Stimulated activated CD4-positive, alpha-beta T cell treated with anti-CD3 and anti-CD28 coated beads, Interleukin-1b, Interleukin-23, amount 100 ng/mL, for 1 hour (primary cell): ENCODE results near the gene TST.

Source experiments
- DNase-seq, 2 donors: peaks; one replicate each; pipeline ENCODE4 v3.0.0-alpha.2; 2020; ENCODE audit warnings: low read depth in 2 of 2

Gene TST

GRCh38 chr22:37032134-37032534 is 12.9 kb upstream of the TST start:
- DNase-seq: no peak

DNA sequence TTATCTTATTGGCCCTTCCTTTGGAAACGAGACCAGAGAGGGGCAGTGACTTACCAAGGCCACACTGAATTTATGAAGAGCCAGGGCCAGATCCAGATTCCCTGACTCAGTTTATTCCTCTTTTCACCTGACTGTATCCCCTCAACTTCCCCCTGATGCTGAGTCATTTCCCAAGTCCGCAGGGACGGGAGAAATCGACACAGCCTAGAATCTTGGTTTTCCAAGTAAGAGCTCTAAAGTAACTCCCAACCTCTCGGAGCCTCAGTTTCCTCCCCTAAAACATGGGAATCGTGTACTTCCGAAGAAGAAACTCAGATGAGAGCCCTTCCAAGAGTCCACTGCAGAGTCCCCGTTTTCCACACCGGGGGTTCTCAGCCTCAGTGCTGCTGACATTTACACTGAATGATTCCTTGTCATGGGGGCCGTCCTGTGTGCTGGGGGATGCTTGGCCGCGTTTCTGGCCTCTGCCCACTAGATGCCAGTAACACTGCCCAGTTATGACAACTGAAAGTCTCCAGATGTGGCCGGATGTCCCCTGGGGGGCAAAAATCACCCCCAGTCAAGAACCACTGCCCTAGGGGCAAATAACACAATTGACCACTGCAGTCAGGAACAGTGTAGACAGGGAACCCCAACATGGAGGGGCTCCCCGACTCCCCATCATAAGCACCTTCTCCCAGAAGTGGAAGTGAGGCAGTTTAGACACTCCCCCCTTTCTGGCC is 11.5 kb upstream of the TST start:
- DNase-seq: no peak

DNA sequence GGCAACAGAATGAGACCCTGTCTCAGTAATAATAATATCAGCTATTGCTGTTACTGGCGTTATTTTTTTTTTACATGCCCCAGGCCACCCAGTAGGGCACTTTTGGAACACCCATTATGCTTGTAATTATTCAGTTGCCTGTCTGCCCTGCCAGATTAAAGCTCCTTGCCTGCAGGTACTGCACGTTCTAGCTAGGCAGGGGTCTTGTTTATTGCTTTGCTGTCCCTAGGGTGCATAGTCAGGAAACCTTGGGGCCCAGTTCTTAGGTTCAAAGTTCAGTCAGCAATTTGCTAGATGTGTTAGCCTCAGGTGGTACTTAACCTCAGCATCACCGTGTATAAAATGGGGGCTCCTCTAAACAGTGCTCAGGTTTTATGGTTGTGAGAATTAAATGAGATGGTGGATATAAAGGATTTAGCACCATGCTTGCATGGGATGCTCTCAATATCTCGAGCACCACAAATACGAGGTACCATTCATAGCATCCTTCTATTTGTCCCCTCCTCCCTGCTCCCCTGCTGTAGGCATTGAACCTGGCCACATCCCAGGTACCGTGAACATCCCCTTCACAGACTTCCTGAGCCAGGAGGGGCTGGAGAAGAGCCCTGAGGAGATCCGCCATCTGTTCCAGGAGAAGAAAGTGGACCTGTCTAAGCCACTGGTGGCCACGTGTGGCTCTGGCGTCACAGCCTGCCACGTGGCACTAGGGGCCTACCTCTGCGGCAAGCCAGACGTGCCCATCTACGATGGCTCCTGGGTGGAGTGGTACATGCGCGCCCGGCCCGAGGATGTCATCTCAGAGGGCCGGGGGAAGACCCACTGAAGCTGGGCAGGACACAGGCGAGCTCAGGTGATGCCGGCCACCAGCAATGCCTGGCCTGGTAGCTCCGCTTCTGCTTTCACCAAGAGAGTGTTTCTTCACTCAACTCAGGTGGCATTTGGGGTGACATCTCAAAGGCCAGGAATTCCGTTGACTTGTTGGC is 9.7 kb upstream of the TST start:
- DNase-seq: no peak

- no peak for DNase-seq
These were observed 8.3 kb upstream of the TST start for GRCh38 chr22:37027556-37027955.

DNA sequence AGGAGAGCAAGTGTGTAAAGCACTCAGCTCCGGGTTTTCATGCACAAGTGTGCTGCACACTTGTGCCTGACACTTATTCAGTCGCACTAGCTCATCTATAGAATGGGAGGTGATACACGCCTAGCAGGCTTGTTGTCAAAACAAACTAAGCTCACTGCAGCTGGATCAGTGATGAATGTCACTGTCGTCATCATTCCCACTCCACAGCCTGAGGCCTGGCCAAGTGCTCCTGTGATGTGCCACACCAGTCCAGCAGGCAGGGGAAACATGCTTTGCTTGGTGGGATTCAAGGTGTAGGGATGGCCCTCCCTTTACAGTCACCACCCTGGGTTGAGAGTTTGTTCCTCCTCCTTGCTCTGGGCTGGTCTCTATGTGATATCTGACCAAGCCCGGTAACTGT is 7.1 kb upstream of the TST start:
- DNase-seq: no peak

- DNase-seq: no peak
These were observed 6.3 kb upstream of the TST start for GRCh38 chr22:37025500-37026070.

DNA sequence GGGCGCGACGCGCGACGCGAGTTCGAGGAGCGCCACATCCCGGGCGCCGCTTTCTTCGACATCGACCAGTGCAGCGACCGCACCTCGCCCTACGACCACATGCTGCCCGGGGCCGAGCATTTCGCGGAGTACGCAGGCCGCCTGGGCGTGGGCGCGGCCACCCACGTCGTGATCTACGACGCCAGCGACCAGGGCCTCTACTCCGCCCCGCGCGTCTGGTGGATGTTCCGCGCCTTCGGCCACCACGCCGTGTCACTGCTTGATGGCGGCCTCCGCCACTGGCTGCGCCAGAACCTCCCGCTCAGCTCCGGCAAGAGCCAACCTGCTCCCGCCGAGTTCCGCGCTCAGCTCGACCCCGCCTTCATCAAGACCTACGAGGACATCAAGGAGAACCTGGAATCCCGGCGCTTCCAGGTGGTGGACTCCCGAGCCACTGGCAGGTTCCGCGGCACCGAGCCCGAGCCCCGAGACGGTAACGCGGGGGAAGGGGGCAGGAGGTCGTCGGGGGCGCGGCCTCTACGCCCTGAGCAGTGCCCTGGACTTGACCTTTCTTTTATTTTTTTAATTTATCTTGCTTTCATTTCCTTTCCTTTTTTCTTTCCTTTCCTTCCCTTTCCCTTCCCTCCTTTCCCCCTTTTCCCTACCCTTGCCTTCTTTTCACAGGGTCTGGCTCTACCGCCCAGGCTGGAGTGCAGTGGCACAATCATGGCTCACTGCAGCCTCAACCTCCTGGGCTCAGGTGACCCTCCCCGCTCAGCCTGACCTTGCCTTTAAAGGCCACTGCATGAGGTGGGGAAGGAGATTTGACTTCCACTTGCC is 5.3 kb upstream of the TST start:
- DNase-seq: no peak

DNA sequence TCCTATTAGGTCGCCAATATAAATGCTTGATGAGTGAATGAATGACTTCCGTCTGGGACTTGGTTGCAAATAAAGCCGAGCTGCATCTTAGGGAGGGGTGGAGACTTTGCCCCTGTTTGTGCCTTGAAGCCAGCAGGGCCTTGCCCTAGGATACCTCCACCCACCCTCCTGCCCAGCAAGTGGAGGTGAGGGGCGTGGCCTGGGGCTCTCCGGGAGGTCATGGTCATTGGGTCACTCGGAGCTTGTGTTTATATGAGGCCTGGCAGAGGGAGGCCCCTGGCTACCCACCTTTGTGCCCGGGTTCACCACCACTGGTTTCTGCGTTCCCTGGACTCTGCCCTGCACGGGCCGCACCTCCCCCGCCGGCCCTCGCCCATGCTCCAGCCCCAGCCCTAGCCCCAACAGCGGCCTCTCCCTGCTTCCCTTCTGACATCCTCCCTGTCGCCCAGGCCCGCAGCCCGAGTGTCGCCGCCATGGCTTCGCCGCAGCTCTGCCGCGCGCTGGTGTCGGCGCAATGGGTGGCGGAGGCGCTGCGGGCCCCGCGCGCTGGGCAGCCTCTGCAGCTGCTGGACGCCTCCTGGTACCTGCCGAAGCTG is 4.6 kb upstream of the TST start:
- no peak for DNase-seq

GRCh38 chr22:37022483-37023337 is 3.5 kb upstream of the TST start:
- DNase-seq: no peak

DNA sequence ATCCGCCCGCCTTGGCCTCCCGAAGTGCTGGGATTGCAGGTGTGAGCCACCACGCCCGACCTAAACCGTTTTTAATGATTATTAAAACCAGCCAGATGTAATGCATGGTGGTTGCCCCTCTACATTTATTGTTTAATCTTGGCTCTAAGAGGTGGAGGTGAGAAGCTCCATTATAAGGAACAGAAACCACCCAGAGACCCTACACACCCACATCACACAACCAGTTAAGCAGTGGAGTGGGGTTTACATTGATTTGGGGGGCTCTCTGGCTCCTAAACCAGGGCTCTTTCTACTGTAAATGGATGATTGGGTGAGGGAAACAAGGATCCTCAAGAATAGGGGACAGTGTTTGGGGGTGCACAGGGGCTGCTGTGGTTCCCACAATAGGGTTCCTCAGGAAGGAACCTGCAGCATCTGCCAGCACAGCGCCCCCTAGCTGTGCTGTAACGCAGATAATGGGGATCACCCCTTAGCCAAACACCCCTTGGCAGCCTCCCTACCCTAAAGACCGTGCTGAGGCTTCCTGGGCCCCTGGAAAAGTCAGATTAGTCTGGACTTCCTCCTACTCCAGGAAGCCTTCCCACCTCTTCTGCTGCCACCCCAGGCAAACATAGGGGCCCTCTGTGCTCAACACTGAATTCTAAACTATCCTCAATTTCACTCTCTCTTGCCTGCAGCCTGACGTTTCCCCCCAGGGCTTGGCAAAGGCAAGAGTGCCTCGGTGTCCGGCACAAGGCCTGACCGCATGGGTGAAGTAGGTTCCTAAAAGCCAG is 2.6 kb upstream of the TST start:
- DNase-seq: peak; percentile 27

DNA sequence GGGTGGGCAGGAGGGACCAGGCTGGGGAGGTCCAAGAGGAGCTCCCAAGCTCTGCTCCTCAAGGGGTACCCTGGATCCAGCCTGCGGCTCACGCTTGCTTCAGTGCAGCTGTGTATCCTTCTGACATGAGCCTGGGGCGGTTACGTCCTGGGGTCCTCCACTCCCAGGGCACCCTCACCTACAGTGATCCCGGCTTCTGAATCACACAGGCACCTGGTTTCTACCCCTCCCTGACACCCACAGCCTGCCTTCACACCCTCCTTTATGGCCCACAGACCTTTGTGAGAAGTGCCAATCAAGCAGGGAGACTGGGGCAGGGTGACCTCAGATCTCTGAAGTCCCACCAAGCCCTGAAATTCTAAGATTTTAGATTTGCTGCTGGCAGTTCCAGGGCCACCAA is 1.8 kb upstream of the TST start:
- no peak for DNase-seq

DNA sequence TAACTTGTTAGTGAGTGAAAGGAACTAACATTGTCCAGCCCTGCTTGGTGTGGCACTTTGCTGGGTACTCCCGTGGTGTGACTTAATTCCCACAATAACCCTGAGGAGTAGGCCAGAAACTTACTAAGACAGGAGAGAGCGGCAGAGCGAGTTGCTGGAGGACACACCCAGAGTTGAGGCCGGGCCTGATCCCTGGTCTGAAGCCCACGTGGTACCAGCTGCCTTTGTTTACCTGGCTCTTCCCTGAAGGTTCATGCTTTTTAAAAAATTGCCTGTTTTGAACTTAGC is 889 bp upstream of the TST start:
- DNase-seq: no peak

- no peak for DNase-seq
These were observed 385 bp downstream of the TST start for GRCh38 chr22:37018815-37019308.

DNA sequence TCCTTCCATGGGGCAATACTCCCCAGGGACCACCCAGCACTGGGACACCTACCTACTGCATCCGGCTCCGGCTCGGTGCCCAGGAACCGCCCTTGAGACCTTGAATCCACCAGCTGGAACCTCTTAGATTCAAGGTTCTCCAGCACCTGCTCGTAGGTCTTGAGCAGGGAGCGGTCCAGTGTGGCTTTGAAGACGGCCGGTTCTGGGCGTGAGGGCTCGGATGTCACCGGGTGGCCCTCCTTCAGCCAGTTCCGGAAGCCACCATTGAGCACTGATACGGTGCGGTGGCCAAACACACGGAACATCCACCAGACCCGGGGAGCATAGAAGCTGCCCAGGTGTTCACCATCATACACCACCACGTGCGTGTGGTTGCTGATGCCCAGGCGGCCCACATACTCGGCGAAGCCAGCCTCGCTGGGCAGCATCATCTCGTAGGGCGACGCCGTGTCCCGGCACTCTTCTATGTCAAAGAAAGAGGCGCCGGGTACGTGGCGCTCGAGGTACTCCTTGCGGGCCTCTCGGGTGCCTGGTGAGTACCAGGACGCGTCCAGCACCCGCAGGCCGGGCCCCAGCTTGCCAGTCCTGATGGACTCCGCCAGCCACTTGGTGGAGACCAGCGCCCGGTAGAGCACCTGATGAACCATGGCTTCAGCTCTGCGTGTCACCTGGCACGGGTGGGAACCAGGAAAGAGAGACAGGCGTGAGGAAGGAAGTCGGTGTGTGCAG is 997 bp downstream of the TST start:
- DNase-seq: no peak

DNA sequence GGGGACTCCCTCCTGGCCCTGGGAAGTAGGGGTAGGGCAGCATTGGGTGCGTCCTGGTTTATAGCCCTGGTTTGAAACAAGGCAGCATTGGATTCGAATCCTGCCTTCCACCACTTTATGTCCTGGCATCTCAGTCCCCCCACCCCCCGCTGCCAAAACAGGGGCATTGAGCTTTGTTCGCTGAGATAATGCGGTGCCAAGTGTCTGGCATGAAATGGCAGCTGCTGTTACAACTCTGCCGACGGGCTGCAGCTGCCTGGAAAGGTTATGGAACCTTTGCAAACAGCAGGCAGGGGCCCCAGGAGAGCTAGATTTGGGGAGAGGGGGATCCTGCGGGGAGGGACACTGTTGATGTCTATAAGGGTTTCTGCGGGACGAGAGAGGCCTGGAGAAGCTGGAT is 1.9 kb downstream of the TST start:
- DNase-seq: no peak

DNA sequence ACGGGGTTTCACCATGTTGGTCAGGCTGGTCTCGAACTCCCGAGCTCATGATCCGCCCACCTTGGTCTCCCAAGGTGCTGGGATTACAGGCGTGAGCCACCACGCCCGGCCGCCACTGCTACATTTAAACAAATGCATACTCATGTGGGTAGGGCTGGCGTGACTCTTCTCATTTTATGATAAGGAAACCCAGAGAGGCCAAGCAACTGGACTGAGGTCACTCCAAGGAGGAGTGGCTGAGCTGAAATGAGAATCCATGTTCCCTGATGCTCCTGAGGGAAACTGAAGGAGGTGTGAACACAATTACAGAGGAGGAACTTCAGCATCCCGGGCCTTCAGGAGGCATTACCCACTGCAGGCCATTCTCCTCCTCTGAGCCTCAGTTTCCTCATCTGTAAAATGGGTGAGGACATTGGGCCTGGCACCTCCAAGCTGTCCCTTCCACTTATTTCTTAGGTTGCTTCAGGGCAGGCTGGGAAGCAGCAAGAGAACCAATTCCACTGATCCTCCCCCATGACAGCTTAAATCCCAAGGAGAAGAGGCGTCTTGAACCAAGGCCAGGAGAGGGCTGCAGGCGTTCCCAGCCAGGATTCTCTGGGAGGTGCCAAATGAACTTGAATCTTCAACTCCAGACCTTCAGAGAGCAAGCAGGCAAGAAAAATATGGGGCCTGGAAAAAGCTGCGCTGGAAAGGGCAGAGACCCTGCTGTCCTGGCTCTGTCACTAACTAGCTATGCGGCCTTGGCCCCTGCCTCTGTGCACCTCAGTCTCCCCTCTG is 2.9 kb downstream of the TST start:
- no peak for DNase-seq

GRCh38 chr22:37015587-37015878 is 3.7 kb downstream of the TST start:
- DNase-seq: no peak

GRCh38 chr22:37014835-37015586 is 4.2 kb downstream of the TST start:
- no peak for DNase-seq
